ENCODE measurements around the gene FAM83D. TPM values are rescaled to one million over a fixed set of nuclear protein-coding genes. Genes with fewer than 3 reads are reported as not detected.

Gene FAM83D
- total RNA-seq, 1 experiment from 2014 or later: 86.3 TPM

DNA sequence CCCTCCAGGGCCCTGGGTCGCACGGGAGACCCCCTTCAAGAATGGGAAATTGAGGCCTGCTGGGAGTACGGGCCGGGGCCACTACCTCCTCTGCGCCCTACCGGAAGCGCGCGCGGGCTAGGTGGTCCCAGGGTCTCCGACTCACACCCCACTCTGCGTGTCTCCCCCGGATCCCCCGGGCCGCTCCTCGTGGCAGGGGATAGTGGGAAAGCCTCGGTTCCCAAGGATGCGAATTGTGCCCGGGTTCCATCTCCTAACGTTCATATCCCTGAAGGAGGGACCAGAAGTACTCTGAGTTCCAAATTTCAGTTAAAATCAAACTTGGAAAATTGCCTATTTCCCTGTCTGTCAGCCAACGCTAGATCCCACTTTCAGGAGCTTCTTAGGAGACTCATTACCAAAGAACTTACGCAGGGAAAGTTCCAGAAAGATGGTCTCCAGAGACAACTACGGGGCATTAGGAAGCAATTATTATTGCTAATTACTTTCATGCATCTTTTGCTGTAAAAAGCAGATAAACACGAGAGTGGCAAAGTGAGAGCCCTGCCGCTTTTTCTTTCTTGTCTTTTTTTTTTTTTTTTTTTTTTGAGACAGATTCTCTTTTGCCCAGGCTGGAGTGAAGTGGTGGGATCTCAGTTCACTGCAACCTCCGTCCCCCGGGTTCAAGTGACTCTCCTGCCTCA, 858 bp downstream of the FAM83D start:
- Histone ChIP-seq H3K36me3 (ENCODE audit: control insufficient read depth, insufficient read depth, low read length) (no peaks in the 10 kb centered on the region; the same call in 1 of the 2 replicates), H3K27me3 (replicated peaks; ENCODE audit: control insufficient read depth, insufficient read depth, low read length) (no peaks in the 10 kb centered on the region), H3K9me3 (no peaks in the 10 kb centered on the region; the same call in 1 of the 2 replicates), H3K4me3 (ENCODE audit: low read depth, low read length) (peak overlapping the region; percentile 93), H3K4me1 (peaks cover 14% of the 10 kb centered on the region)
- TF ChIP-seq, protein P1, sequence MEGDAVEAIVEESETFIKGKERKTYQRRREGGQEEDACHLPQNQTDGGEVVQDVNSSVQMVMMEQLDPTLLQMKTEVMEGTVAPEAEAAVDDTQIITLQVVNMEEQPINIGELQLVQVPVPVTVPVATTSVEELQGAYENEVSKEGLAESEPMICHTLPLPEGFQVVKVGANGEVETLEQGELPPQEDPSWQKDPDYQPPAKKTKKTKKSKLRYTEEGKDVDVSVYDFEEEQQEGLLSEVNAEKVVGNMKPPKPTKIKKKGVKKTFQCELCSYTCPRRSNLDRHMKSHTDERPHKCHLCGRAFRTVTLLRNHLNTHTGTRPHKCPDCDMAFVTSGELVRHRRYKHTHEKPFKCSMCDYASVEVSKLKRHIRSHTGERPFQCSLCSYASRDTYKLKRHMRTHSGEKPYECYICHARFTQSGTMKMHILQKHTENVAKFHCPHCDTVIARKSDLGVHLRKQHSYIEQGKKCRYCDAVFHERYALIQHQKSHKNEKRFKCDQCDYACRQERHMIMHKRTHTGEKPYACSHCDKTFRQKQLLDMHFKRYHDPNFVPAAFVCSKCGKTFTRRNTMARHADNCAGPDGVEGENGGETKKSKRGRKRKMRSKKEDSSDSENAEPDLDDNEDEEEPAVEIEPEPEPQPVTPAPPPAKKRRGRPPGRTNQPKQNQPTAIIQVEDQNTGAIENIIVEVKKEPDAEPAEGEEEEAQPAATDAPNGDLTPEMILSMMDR (IDR thresholded peaks at IDR 0.05; ENCODE audit: insufficient read depth in 1 of 2, low read depth in 1 of 2, low read length in 1 of 2, severe bottlenecking in 1 of 2, unreplicated experiment in 1 of 2): no peak
- BruUV-seq (replicated peaks): TSS peak; percentile 27
- peaks cover 10% of the 10 kb centered on the region for H3K9me3 Mint-ChIP-seq (ENCODE audit: unreplicated experiment)
- peak overlapping the region; percentile 89 for H3K27ac Mint-ChIP-seq (ENCODE audit: unreplicated experiment)
- H3K27me3 Mint-ChIP-seq (ENCODE audit: insufficient read depth, unreplicated experiment): no peaks in the 10 kb centered on the region
- ChIA-PET CTCF (interaction anchor here (0.6 to 1.8 kb wide), 11 partner anchors 7 to 122 kb away, joined by 3 to 32 read pairs (median 4); partner anchors contain the start of gene DHX35), POLR2A (interaction anchor here (0.5 to 3.3 kb wide), 14 partner anchors 8 to 152 kb away, joined by 3 to 55 read pairs (median 3); partner anchors contain the start of gene DHX35)
- H3K4me1 Mint-ChIP-seq (ENCODE audit: low read depth, unreplicated experiment): peaks cover 36% of the 10 kb centered on the region
- H3K4me3 Mint-ChIP-seq (ENCODE audit: unreplicated experiment): peak overlapping the region; percentile 92
- H3K36me3 Mint-ChIP-seq (ENCODE audit: insufficient read depth, unreplicated experiment): peaks cover 63% of the 10 kb centered on the region
- intact Hi-C loops (cut with micrococcal nuclease; ENCODE audit: unreplicated experiment): loop anchor here (1.0 kb wide), 1 partner anchor 35 kb away; the partner anchor contains the start of gene DHX35
- no peak for DNase-seq

DNA sequence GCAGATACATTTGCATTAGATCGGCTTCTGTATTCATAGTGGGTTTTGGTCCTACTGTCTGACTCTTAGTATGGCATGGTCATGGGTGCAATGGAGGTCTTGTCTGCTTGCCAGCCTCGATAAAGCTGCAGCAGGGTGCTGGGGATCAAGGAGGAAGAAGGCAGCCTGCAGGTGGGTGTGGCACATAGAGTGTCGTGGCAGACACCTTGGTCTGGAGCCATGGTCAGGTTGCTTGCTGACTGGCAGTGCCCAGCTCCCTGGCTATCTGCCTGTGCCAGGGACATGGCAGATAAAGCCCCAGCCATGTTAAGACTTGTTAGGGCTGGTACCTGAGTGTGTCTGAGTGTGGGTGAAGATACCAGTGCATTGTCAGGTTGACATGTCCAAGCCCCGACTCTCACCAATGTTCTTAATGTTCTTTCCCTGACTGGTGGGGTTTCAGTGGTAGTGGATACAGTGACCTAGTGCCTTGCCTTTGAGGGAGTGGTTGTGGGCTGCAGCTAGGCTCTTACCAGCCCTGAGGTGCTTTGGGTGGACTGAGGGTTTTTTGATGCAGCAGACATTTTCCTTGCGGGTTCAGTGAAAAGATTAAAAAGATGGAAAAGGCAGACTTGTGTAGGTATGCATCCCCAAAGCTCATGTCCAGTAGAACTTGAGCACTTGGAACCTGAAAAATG, 1.8 kb downstream of the FAM83D start:
- DNase-seq: no peak
- Mint-ChIP-seq H3K4me1 (ENCODE audit: low read depth, unreplicated experiment) (peaks cover 32% of the 10 kb centered on the region), H3K9me3 (ENCODE audit: unreplicated experiment) (peaks cover 10% of the 10 kb centered on the region), H3K36me3 (ENCODE audit: insufficient read depth, unreplicated experiment) (peaks cover 73% of the 10 kb centered on the region), H3K4me3 (ENCODE audit: unreplicated experiment) (peak overlapping the region; percentile 92), H3K27me3 (ENCODE audit: insufficient read depth, unreplicated experiment) (no peaks in the 10 kb centered on the region), H3K27ac (ENCODE audit: unreplicated experiment) (peak overlapping the region; percentile 89)
- H3K9me3 ChIP-seq: no peaks in the 10 kb centered on the region; the same call in 1 of the 2 replicates
- ChIA-PET CTCF (interaction anchor here (0.5 to 1.3 kb wide), 3 partner anchors 14 to 21 kb away, joined by 3 read pairs; no protein-coding TSS in a partner anchor), POLR2A (interaction anchor here (0.7 to 3.3 kb wide), 3 partner anchors 21 to 122 kb away, joined by 3 to 55 read pairs (median 5); partner anchors contain the start of gene DHX35)
- intact Hi-C loops (cut with micrococcal nuclease; ENCODE audit: unreplicated experiment): loop anchor here (1.0 kb wide), 1 partner anchor 34 kb away; the partner anchor contains the start of gene DHX35
- H3K36me3 ChIP-seq (ENCODE audit: control insufficient read depth, insufficient read depth, low read length): no peaks in the 10 kb centered on the region; the same call in 1 of the 2 replicates
- no peaks in the 10 kb centered on the region for H3K27me3 ChIP-seq (replicated peaks; ENCODE audit: control insufficient read depth, insufficient read depth, low read length)
- peaks cover 20% of the 10 kb centered on the region for H3K4me1 ChIP-seq
- peak overlapping the region; percentile 93 for H3K4me3 ChIP-seq (ENCODE audit: low read depth, low read length)
- TF ChIP-seq, protein P1 (IDR thresholded peaks at IDR 0.05; ENCODE audit: insufficient read depth in 1 of 2, low read depth in 1 of 2, low read length in 1 of 2, severe bottlenecking in 1 of 2, unreplicated experiment in 1 of 2): no peak
- no TSS peak for BruUV-seq (replicated peaks)

DNA sequence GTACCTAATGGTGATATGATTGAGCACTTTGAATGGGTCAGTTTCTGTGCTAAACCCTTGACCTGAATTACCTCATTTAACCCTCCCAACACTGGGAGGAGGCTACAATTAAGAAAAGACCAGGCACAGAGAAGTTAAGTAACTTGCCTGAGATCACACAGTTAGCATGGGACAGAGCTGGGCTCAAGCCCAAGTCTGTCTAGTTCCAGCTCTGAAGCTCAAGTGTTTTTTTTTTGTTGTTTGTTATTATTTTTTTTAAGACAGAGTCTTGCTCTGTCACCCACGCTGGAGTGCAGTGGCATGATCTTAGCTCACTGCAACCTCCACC, 4.0 kb downstream of the FAM83D start:
- CTCF ChIA-PET: interaction anchor here (1.0 kb wide), 1 partner anchor 32 kb away, joined by 5 read pairs; the partner anchor contains the start of gene DHX35
- Mint-ChIP-seq H3K4me1 (ENCODE audit: low read depth, unreplicated experiment) (peaks cover 33% of the 10 kb centered on the region), H3K27ac (ENCODE audit: unreplicated experiment) (no peak overlapping the region), H3K4me3 (ENCODE audit: unreplicated experiment) (no peak overlapping the region), H3K36me3 (ENCODE audit: insufficient read depth, unreplicated experiment) (peaks cover 90% of the 10 kb centered on the region), H3K27me3 (ENCODE audit: insufficient read depth, unreplicated experiment) (no peaks in the 10 kb centered on the region), H3K9me3 (ENCODE audit: unreplicated experiment) (peaks cover 2% of the 10 kb centered on the region)
- Histone ChIP-seq H3K4me1 (peaks cover 21% of the 10 kb centered on the region), H3K36me3 (ENCODE audit: control insufficient read depth, insufficient read depth, low read length) (no peaks in the 10 kb centered on the region; the same call in 1 of the 2 replicates), H3K27me3 (replicated peaks; ENCODE audit: control insufficient read depth, insufficient read depth, low read length) (no peaks in the 10 kb centered on the region), H3K4me3 (ENCODE audit: low read depth, low read length) (no peak overlapping the region), H3K9me3 (no peaks in the 10 kb centered on the region; the same call in 1 of the 2 replicates)
- BruUV-seq (replicated peaks): no TSS peak
- TF ChIP-seq, protein P1 (IDR thresholded peaks at IDR 0.05; ENCODE audit: insufficient read depth in 1 of 2, low read depth in 1 of 2, low read length in 1 of 2, severe bottlenecking in 1 of 2, unreplicated experiment in 1 of 2): no peak
- POLR2A ChIA-PET: interaction anchor here (0.7 kb wide), 1 partner anchor 24 kb away, joined by 3 read pairs; no protein-coding TSS in a partner anchor
- no peak for DNase-seq
- intact Hi-C loops (cut with micrococcal nuclease; ENCODE audit: unreplicated experiment): no loop called here

Measured in Caco-2 (cell line).